Endothelial cell of umbilical vein (primary cell): Measurements from ENCODE around the gene CCNY. TPM values are rescaled to one million over a fixed set of nuclear protein-coding genes. Genes with fewer than 3 reads are reported as not detected.

Source experiments
- BruUV-seq: library from RNA; stranded (reverse); fragments of 400-500 nt; replicated peaks from 2 replicates; lab custom pipeline; 2021; lab: Mats Ljungman, UMichigan
- CTCF ChIA-PET: fragments of 300-600, 350-600 bp; sonication (Branson Sonifier 250); formaldehyde crosslinking; loops from one replicate; lab custom pipeline; 2021; ENCODE audit warnings: antibody characterized with exemption, inconsistent platforms; lab: Charles Lee
- POLR2A ChIA-PET: fragments of 300-600, 350-600 bp; sonication (Branson Sonifier 250); formaldehyde crosslinking; loops from one replicate; lab custom pipeline; 2021; ENCODE audit warnings: antibody characterized with exemption, inconsistent platforms; lab: Charles Lee
- DNase-seq: peaks from one replicate; pipeline ENCODE4 v3.0.0-alpha.2; 2011; ENCODE audit warnings: low read depth, low spot score
- FAIRE-seq: peaks from 2 replicates; lab custom pipeline; 2011; peaks lifted over from hg19 to GRCh38; lab: Jason Lieb, UNC
- H2AFZ ChIP-seq: 2 replicates; pipeline ENCODE4 v1.6.0; 2012; ENCODE audit warnings: low read depth, low read length, control low read depth, inconsistent platforms
- H3K27ac ChIP-seq: 2 replicates; pipeline ENCODE4 v1.5.1; 2011; ENCODE audit warnings: low read depth, mild to moderate bottlenecking, control low read depth, low read length, moderate library complexity; ENCODE audit not compliant: insufficient read depth
- H3K27me3 ChIP-seq, 2 experiments: 2 replicates each; pipeline versions ENCODE4 v1.6.0 to v1.6.1; 2011; ENCODE audit warnings: low read length in 2 of 2, mixed read lengths in 1 of 2; ENCODE audit not compliant: control insufficient read depth in 2 of 2, insufficient read depth in 2 of 2
- H3K36me3 ChIP-seq, 2 experiments: 2 replicates in 1 of 2; 3 replicates in 1 of 2; pipeline ENCODE4 v1.5.1; 2011; ENCODE audit warnings: low read length in 2 of 2, mild to moderate bottlenecking in 1 of 2, moderate library complexity in 1 of 2; ENCODE audit not compliant: control insufficient read depth in 2 of 2, insufficient read depth in 2 of 2; ENCODE audit errors: extremely low read depth in 1 of 2
- H3K4me1 ChIP-seq: 3 replicates; pipeline ENCODE4 v1.5.1; 2011; ENCODE audit warnings: mild to moderate bottlenecking, low read length; ENCODE audit not compliant: control insufficient read depth, insufficient read depth; ENCODE audit errors: extremely low read depth
- H3K4me2 ChIP-seq: 2 replicates; pipeline ENCODE4 v1.6.1; 2011; ENCODE audit warnings: low read length, control low read depth, mixed read lengths; ENCODE audit not compliant: insufficient read depth
- H3K4me3 ChIP-seq, 3 experiments: fragments of 200-600 bp in 1 of 3; sonication (generic), shearing (Covaris generic) in 1 of 3; replicated peaks in 1 of 3; 2 replicates each; pipeline ENCODE4 v1.5.1; 2011 to 2016; ENCODE audit warnings: control low read depth in 3 of 3, low read length in 3 of 3, mild to moderate bottlenecking in 2 of 3, inconsistent platforms in 1 of 3, low read depth in 1 of 3, moderate library complexity in 1 of 3; ENCODE audit not compliant: insufficient read depth in 1 of 3
- H3K79me2 ChIP-seq: 2 replicates; pipeline ENCODE4 v1.6.0; 2012; ENCODE audit warnings: low read length, inconsistent platforms; ENCODE audit not compliant: control insufficient read depth, insufficient read depth
- H3K9ac ChIP-seq: replicated peaks from 2 replicates; pipeline ENCODE3; 2011; ENCODE audit warnings: low read length, control low read depth; ENCODE audit not compliant: insufficient read depth; ENCODE audit errors: extremely low read depth
- H3K9me1 ChIP-seq: replicated peaks from 3 replicates; pipeline ENCODE4 v1.6.0; 2011; ENCODE audit warnings: mild to moderate bottlenecking, low read length; ENCODE audit not compliant: control insufficient read depth, insufficient read depth; ENCODE audit errors: extremely low read depth
- H3K9me3 ChIP-seq: replicated peaks from 2 replicates; pipeline ENCODE4 v1.5.1; 2012; ENCODE audit warnings: low read length, inconsistent platforms; ENCODE audit not compliant: control insufficient read depth, insufficient read depth
- H4K20me1 ChIP-seq: replicated peaks from 2 replicates; pipeline ENCODE3; 2011; ENCODE audit warnings: mild to moderate bottlenecking, low read length; ENCODE audit not compliant: control insufficient read depth, insufficient read depth; ENCODE audit errors: extremely low read depth
- CTCF ChIP-seq, 2 donors: IDR thresholded peaks; 1 replicate in 1 of 2; 2 replicates in 1 of 2; pipeline ENCODE4 v1.5.1; 2011; ENCODE audit warnings: low read length in 2 of 2, mild to moderate bottlenecking in 2 of 2, moderate library complexity in 2 of 2, control low read depth in 1 of 2, inconsistent platforms in 1 of 2, low read depth in 1 of 2; ENCODE audit not compliant: insufficient read depth in 1 of 2; ENCODE audit errors: extremely low read depth in 1 of 2
- EZH2 ChIP-seq: IDR thresholded peaks from 2 replicates; pipeline ENCODE4 v1.6.1; 2012; ENCODE audit warnings: borderline replicate concordance, low read depth, mild to moderate bottlenecking, moderate library complexity, low read length, inconsistent platforms; ENCODE audit not compliant: severe bottlenecking
- GATA2 ChIP-seq: IDR thresholded peaks from 2 replicates; pipeline ENCODE4 v1.7.0; 2011; ENCODE audit warnings: low read depth, mild to moderate bottlenecking, moderate library complexity, mixed read lengths, low read length; ENCODE audit not compliant: insufficient read length, insufficient read depth
- JUN ChIP-seq: IDR thresholded peaks from 2 replicates; pipeline ENCODE4 v1.6.1; 2011; ENCODE audit warnings: borderline replicate concordance, low read depth; ENCODE audit not compliant: insufficient read length, insufficient read depth
- MAX ChIP-seq: IDR thresholded peaks from 2 replicates; pipeline ENCODE4 v1.6.1; 2011; ENCODE audit not compliant: insufficient read depth, insufficient read length
- MYC ChIP-seq: IDR thresholded peaks from one replicate; pipeline ENCODE4 v1.6.1; 2011; ENCODE audit warnings: mild to moderate bottlenecking, low read depth, low read length
- POLR2AphosphoS5 ChIP-seq: IDR thresholded peaks from 2 replicates; pipeline ENCODE4 v1.6.1; 2012; ENCODE audit warnings: low read depth, mild to moderate bottlenecking, control low read depth, low read length, moderate library complexity; ENCODE audit not compliant: insufficient read depth
- dilution Hi-C: fragments of 300-500 bp; cut with MboI; formaldehyde crosslinking; loops from one replicate; pipeline ENCODE4 v1.15.0; 2019; ENCODE audit warnings: low sequenced_read_pairs; ENCODE audit not compliant: extremely low pct_ligation_motif_present
- intact Hi-C: fragments of 100-400 bp; cut with micrococcal nuclease; formaldehyde crosslinking; loops from one replicate; pipeline ENCODE4 v1.10.0; 2022
- polyA plus RNA-seq, 4 experiments: library from polyadenylated mRNA; depleted of rRNA in 3 of 4; stranded (reverse) in 3 of 4; unstranded in 1 of 4; fragments of >200 nt; gene quantifications; 2 replicates each; pipeline versions ENCODE4 v1.2.1 to v1.2.3, GENCODE V29; 2011 to 2012; ENCODE audit warnings: missing spikeins in 1 of 4
- total RNA-seq: library from RNA; stranded (reverse); gene quantifications from 2 replicates; pipeline ENCODE4 v1.2.3, GENCODE V29; 2021

Gene CCNY
- total and polyA plus RNA-seq, 2 donors (not counting 3 experiments of a cell fraction or from before 2014, with no cell fraction given) = 61.5 to 107 TPM

GRCh38 chr10:35605191-35605590 lies 268.9 kb downstream of the CCNY start, which contains the start of gene GJD4:
Gene GJD4, plus strand, starts transcription at chr10:35605341. Its CDS starts 227 bp downstream, at chr10:35605568.
- ChIA-PET POLR2A (no interaction called here), CTCF (interaction anchor here (1.3 kb wide), 1 partner anchor 41 kb away, joined by 5 read pairs; no protein-coding TSS in a partner anchor)
- H3K9ac ChIP-seq = no peak within 1 kb of the TSS
- H4K20me1 ChIP-seq = no peaks in the 10 kb centered on the region
- H2AFZ ChIP-seq = no peak within 1 kb of the TSS
- no peaks in the 10 kb centered on the region for H3K9me3 ChIP-seq
- peaks cover 19 to 23% of the 10 kb centered on the region in 2 experiments for H3K27me3 ChIP-seq
- H3K4me3 ChIP-seq = no peak within 1 kb of the TSS
- DNase-seq (no peak), FAIRE-seq (no peak)
- dilution Hi-C loops = no loop called here
- no peak within 1 kb of the TSS for H3K4me2 ChIP-seq
- intact Hi-C loops = no loop called here
- TF ChIP-seq GATA2 (no peak), MYC (no peak), CTCF (IDR thresholded peaks at IDR 0.05; ENCODE audit: extremely low read depth in 1 of 2, insufficient read depth in 1 of 2, low read depth in 1 of 2, low read length in 2 of 2) (no peak), MAX (no peak), POLR2AphosphoS5 (no peak), EZH2 (no peak), JUN (no peak)
- H3K4me1 ChIP-seq = no peaks in the 10 kb centered on the region
- H3K36me3 ChIP-seq = no peaks in the 10 kb centered on the region
- H3K79me2 ChIP-seq = no peaks in the 10 kb centered on the region
- BruUV-seq = no TSS peak
- no peak within 1 kb of the TSS for H3K27ac ChIP-seq
- H3K9me1 ChIP-seq = no peaks in the 10 kb centered on the region
